HUES64 (cell line): ENCODE data around the gene DGKI.

ENCODE experiments used
- H3K27ac ChIP-seq: 2 replicates; pipeline ENCODE4 v1.7.0; 2013; ENCODE audit warnings: low read depth, low read length, inconsistent platforms
- H3K27me3 ChIP-seq: 2 replicates; pipeline ENCODE4 v1.6.1; 2013; ENCODE audit warnings: mild to moderate bottlenecking, low read length; ENCODE audit not compliant: insufficient read depth
- H3K36me3 ChIP-seq: 2 replicates; pipeline ENCODE4 v1.6.1; 2013; ENCODE audit warnings: mild to moderate bottlenecking, low read length; ENCODE audit not compliant: insufficient read depth
- H3K4me1 ChIP-seq: 2 replicates; pipeline ENCODE4 v1.6.1; 2013; ENCODE audit warnings: mild to moderate bottlenecking, low read length, moderate library complexity; ENCODE audit not compliant: insufficient read depth
- H3K4me3 ChIP-seq: 2 replicates; pipeline ENCODE4 v1.5.1; 2013; ENCODE audit warnings: mild to moderate bottlenecking, low read length, moderate library complexity
- H3K9ac ChIP-seq: 2 replicates; pipeline ENCODE4 v1.6.1; 2013; ENCODE audit warnings: mild to moderate bottlenecking, low read depth, low read length
- H3K9me3 ChIP-seq: 2 replicates; pipeline ENCODE4 v1.6.1; 2013; ENCODE audit warnings: low read depth, low read length; ENCODE audit not compliant: insufficient read depth
- WGBS: fragments of 150-250, 120-280 bp; methylation state at CpG from one replicate; pipeline ENCODE4 v1.1.7; 2013; ENCODE audit warnings: missing lambda C conversion rate; 5-methylcytosine and 5-hydroxymethylcytosine counted together

DGKI gene

GRCh38 chr7:137521451-137521850 lies 325.3 kb downstream of the DGKI start:
- Histone ChIP-seq H3K27ac (no peak overlapping the region), H3K27me3 (no peaks in the 10 kb centered on the region), H3K9me3 (no peaks in the 10 kb centered on the region), H3K36me3 (no peaks in the 10 kb centered on the region), H3K4me3 (no peak overlapping the region), H3K4me1 (no peaks in the 10 kb centered on the region), H3K9ac (no peak overlapping the region)
- WGBS = 93% methylated on average over 5 of the region's 5 CpGs

DNA sequence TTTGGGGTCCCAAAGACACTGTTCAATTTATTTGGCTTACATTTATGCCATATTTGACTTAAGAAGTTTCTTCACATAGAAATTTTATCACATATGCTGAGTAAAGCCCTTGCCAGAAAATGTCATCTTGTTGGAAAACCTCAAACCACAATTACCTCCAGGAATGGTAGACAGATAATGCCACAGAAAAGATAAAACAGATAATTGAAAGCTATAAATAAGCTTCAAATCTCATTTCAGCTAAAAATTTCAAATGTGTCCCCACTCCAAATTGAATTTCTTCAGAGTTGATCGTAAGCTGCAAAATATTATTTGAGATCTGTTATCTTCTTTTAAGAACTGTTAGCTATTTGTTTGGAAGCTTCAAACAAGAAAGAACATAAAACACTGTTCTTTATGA lies 326.8 kb downstream of the DGKI start:
- no peak overlapping the region for H3K27ac ChIP-seq
- 100% methylated on average over 1 of the region's 1 CpG for WGBS
- H3K9ac ChIP-seq = no peak overlapping the region
- H3K9me3 ChIP-seq = no peaks in the 10 kb centered on the region
- no peaks in the 10 kb centered on the region for H3K27me3 ChIP-seq
- no peaks in the 10 kb centered on the region for H3K4me1 ChIP-seq
- no peaks in the 10 kb centered on the region for H3K36me3 ChIP-seq
- H3K4me3 ChIP-seq = no peak overlapping the region

- no peak overlapping the region for H3K27ac ChIP-seq
- H3K36me3 ChIP-seq = no peaks in the 10 kb centered on the region
- 90% methylated on average over 4 of the region's 4 CpGs for WGBS
Observed at GRCh38 chr7:137519181-137519691, 327.5 kb downstream of the DGKI start.

DNA sequence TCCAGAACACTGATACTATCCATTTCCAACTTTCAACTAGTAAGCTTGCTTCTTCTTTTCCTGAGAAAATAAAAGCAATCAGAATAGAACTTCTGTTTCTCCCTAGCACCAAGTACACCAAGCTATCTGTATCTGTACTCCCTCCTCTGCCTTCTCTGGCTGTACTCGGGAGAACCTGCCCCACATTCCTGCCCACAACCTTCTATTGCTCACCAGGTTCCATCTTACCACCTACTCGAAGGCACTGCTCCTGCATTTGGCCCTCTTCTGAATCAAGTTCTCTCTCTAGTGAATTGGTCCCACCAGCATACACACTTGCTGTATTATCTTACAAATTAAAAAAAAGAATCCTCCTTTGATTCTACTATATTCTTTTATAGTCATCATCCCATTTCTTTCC lies 333.7 kb downstream of the DGKI start:
- Histone ChIP-seq H3K9me3 (no peaks in the 10 kb centered on the region), H3K27me3 (no peaks in the 10 kb centered on the region), H3K27ac (no peak overlapping the region), H3K9ac (no peak overlapping the region), H3K4me3 (no peak overlapping the region), H3K36me3 (no peaks in the 10 kb centered on the region), H3K4me1 (peaks cover 9% of the 10 kb centered on the region; the same call in 1 of the 2 replicates)
- 85% methylated on average over 2 of the region's 2 CpGs for WGBS

More at GRCh38 chr7:137519181-137519691, 327.5 kb downstream of the DGKI start:
- H3K4me1 ChIP-seq = no peaks in the 10 kb centered on the region
- H3K27me3 ChIP-seq = no peaks in the 10 kb centered on the region
- H3K9ac ChIP-seq = no peak overlapping the region
- no peak overlapping the region for H3K4me3 ChIP-seq
- no peaks in the 10 kb centered on the region for H3K9me3 ChIP-seq

- Histone ChIP-seq H3K27ac (no peak overlapping the region), H3K27me3 (no peaks in the 10 kb centered on the region), H3K36me3 (no peaks in the 10 kb centered on the region), H3K4me1 (peaks cover 9% of the 10 kb centered on the region; the same call in 1 of the 2 replicates), H3K4me3 (no peak overlapping the region), H3K9ac (no peak overlapping the region), H3K9me3 (no peaks in the 10 kb centered on the region)
- 93% methylated on average over 2 of the region's 2 CpGs for WGBS
Observed at GRCh38 chr7:137507096-137507495, 339.7 kb downstream of the DGKI start.

GRCh38 chr7:137506031-137506430 lies 340.7 kb downstream of the DGKI start:
- H3K9me3 ChIP-seq = no peaks in the 10 kb centered on the region
- H3K4me1 ChIP-seq = peaks cover 9% of the 10 kb centered on the region; the same call in 1 of the 2 replicates
- H3K4me3 ChIP-seq = no peak overlapping the region
- H3K36me3 ChIP-seq = no peaks in the 10 kb centered on the region
- no peak overlapping the region for H3K9ac ChIP-seq
- WGBS = 95% methylated on average over 3 of the region's 3 CpGs
- no peak overlapping the region for H3K27ac ChIP-seq
- no peaks in the 10 kb centered on the region for H3K27me3 ChIP-seq

GRCh38 chr7:137501562-137501961 lies 345.2 kb downstream of the DGKI start:
- Histone ChIP-seq H3K4me1 (no peaks in the 10 kb centered on the region), H3K27ac (no peak overlapping the region), H3K27me3 (no peaks in the 10 kb centered on the region), H3K9me3 (no peaks in the 10 kb centered on the region), H3K36me3 (no peaks in the 10 kb centered on the region), H3K9ac (no peak overlapping the region), H3K4me3 (no peak overlapping the region)
- 95% methylated on average over 2 of the region's 2 CpGs for WGBS

- no peaks in the 10 kb centered on the region for H3K27me3 ChIP-seq
- H3K36me3 ChIP-seq = no peaks in the 10 kb centered on the region
- WGBS = 94% methylated on average over 6 of the region's 6 CpGs
- peaks cover 4% of the 10 kb centered on the region; the same call in 1 of the 2 replicates for H3K4me1 ChIP-seq
- no peak overlapping the region for H3K4me3 ChIP-seq
- H3K9ac ChIP-seq = no peak overlapping the region
- H3K9me3 ChIP-seq = no peaks in the 10 kb centered on the region
- no peak overlapping the region for H3K27ac ChIP-seq
Observed at GRCh38 chr7:137492889-137493288, 353.9 kb downstream of the DGKI start.

- Histone ChIP-seq H3K4me1 (peaks cover 4% of the 10 kb centered on the region; the same call in 1 of the 2 replicates), H3K9ac (no peak overlapping the region), H3K27ac (no peak overlapping the region), H3K36me3 (no peaks in the 10 kb centered on the region), H3K27me3 (no peaks in the 10 kb centered on the region), H3K9me3 (no peaks in the 10 kb centered on the region), H3K4me3 (no peak overlapping the region)
- WGBS = 100% methylated on average over 1 of the region's 2 CpGs
Observed at GRCh38 chr7:137489880-137490279, 356.9 kb downstream of the DGKI start.

- Histone ChIP-seq H3K9ac (no peak overlapping the region), H3K9me3 (no peaks in the 10 kb centered on the region), H3K27ac (no peak overlapping the region), H3K4me1 (peaks cover 4% of the 10 kb centered on the region; the same call in 1 of the 2 replicates), H3K4me3 (no peak overlapping the region), H3K36me3 (no peaks in the 10 kb centered on the region), H3K27me3 (no peaks in the 10 kb centered on the region)
- WGBS = 97% methylated on average over 1 of the region's 1 CpG
Observed at GRCh38 chr7:137488038-137488437, 358.7 kb downstream of the DGKI start.

DNA sequence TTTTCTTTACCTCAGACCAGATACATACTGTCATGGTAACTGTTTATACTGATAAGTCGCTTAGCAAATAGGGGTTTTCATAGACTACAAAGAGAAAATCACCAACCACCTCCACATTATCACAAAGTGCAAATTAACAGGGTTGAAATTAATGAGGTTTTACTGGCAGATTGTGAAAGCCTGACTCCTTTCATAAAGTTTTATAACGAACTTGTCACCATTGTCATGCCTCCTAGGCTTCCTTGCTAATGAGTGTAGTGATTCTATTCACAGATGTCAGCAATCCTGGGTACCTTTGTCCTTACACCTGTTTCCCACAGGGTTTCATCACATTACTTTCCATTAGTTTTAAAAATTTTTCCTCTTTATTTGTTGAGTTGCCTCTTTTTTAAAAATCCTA lies 361.0 kb downstream of the DGKI start:
- WGBS = 73% methylated on average over 2 of the region's 2 CpGs

DNA sequence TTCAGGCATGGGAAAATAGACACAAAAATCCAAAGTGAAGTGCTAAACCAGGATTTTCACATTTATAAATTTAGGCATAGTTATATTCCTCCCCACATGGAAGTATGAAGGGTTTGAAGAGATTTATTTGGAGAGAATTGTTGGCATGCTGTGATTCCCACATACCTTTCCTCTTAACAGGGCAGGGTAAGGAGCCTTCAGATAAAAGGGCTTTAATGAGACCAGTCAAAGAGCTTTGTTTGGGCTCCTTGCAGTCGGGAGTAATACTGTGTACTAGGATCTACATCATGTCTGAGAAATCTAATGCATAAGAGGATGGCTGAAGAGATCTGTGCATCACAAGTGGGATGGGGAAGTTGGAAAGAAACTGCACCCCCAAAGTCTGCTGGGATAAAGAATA lies 362.4 kb downstream of the DGKI start:
- Histone ChIP-seq H3K9me3 (no peaks in the 10 kb centered on the region), H3K4me1 (no peaks in the 10 kb centered on the region), H3K27ac (no peak overlapping the region), H3K36me3 (no peaks in the 10 kb centered on the region), H3K27me3 (no peaks in the 10 kb centered on the region), H3K4me3 (no peak overlapping the region), H3K9ac (no peak overlapping the region)
- WGBS = 76% methylated on average over 1 of the region's 1 CpG

More for the DNA sequence above, 361.0 kb downstream of the DGKI start:
- H3K4me3 ChIP-seq = no peak overlapping the region
- no peaks in the 10 kb centered on the region for H3K9me3 ChIP-seq
- H3K27me3 ChIP-seq = no peaks in the 10 kb centered on the region
- H3K9ac ChIP-seq = no peak overlapping the region
- peaks cover 4% of the 10 kb centered on the region; the same call in 1 of the 2 replicates for H3K4me1 ChIP-seq
- no peak overlapping the region for H3K27ac ChIP-seq
- H3K36me3 ChIP-seq = no peaks in the 10 kb centered on the region
